Thyroid gland (tissue), 4 donors: ENCODE results near the gene PPP1R11. TPM values are rescaled to one million over a fixed set of nuclear protein-coding genes. Genes with fewer than 3 reads are reported as not detected.

ENCODE experiments used
- DNase-seq, 2 donors: peaks; one replicate each; pipeline ENCODE4 v3.0.0-alpha.2; 2019
- H3K27ac ChIP-seq, 3 donors: fragments of 200-600 bp; sonication (generic); 1 replicate in 2 of 3; 2 replicates in 1 of 3; pipeline ENCODE4 v1.5.1; 2016 to 2019; ENCODE audit warnings: mild to moderate bottlenecking in 1 of 3, moderate library complexity in 1 of 3
- H3K27me3 ChIP-seq: fragments of 200-600 bp; sonication (generic); one replicate; pipeline ENCODE4 v1.5.1; 2019
- H3K36me3 ChIP-seq, 2 donors: fragments of 200-600 bp; sonication (generic); one replicate each; pipeline ENCODE4 v1.5.1; 2016 to 2019
- H3K4me1 ChIP-seq, 2 donors: fragments of 200-600 bp; sonication (generic); one replicate each; pipeline ENCODE4 v1.5.1; 2017 to 2019
- H3K4me3 ChIP-seq, 3 donors: fragments of 200-600 bp; sonication (generic); replicated peaks in 1 of 3; 1 replicate in 2 of 3; 2 replicates in 1 of 3; pipeline ENCODE4 v1.5.1; 2016; ENCODE audit warnings: mild to moderate bottlenecking in 1 of 3
- H3K9me3 ChIP-seq: fragments of 200-600 bp; sonication (generic); one replicate; pipeline ENCODE4 v1.5.1; 2017
- POLR2A ChIP-seq, 2 donors: fragments of 450-650 bp; IDR thresholded peaks; one replicate each; pipeline ENCODE4 v1.6.1; 2017; ENCODE audit warnings: antibody characterized with exemption in 2 of 2, mild to moderate bottlenecking in 2 of 2, moderate library complexity in 1 of 2
- WGBS, 2 donors: methylation state at CpG; one replicate each; pipeline ENCODE4 v1.1.5; 2017; 5-methylcytosine and 5-hydroxymethylcytosine counted together
- intact Hi-C: fragments of 100-400 bp; cut with DNase I; formaldehyde crosslinking; loops from one replicate; pipeline ENCODE4 v1.15.1; 2023
- total RNA-seq, 4 donors: library from RNA; depleted of rRNA; stranded (reverse); fragments of >200 nt; gene quantifications; one replicate each; pipeline ENCODE4 v1.2.3, GENCODE V29; 2016
- TF ChIP-seq, protein P1 (sequence below), 6 experiments: fragments of 200-600 bp in 3 of 6; fragments of 450-650 bp in 3 of 6; sonication (generic) in 3 of 6; IDR thresholded peaks; one replicate each; pipeline ENCODE4 v1.5.1; 2016 to 2019; ENCODE audit warnings: antibody characterized with exemption in 6 of 6, mild to moderate bottlenecking in 2 of 6, inconsistent platforms in 1 of 6, moderate library complexity in 1 of 6

The PPP1R11 gene
- total RNA-seq, 4 donors from 2014 or later = 41.3 to 64.1 (median 50.7) TPM

- H3K27ac ChIP-seq = peak overlapping the region; percentile 54 to 81 (median 70)
- intact Hi-C loops = no loop called here
- TF ChIP-seq, protein P1, sequence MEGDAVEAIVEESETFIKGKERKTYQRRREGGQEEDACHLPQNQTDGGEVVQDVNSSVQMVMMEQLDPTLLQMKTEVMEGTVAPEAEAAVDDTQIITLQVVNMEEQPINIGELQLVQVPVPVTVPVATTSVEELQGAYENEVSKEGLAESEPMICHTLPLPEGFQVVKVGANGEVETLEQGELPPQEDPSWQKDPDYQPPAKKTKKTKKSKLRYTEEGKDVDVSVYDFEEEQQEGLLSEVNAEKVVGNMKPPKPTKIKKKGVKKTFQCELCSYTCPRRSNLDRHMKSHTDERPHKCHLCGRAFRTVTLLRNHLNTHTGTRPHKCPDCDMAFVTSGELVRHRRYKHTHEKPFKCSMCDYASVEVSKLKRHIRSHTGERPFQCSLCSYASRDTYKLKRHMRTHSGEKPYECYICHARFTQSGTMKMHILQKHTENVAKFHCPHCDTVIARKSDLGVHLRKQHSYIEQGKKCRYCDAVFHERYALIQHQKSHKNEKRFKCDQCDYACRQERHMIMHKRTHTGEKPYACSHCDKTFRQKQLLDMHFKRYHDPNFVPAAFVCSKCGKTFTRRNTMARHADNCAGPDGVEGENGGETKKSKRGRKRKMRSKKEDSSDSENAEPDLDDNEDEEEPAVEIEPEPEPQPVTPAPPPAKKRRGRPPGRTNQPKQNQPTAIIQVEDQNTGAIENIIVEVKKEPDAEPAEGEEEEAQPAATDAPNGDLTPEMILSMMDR (IDR thresholded peaks at IDR 0.05) = no peak
- H3K9me3 ChIP-seq = no peaks in the 10 kb centered on the region
- peaks cover 22 to 26% of the 10 kb centered on the region in 2 donors for H3K4me1 ChIP-seq
- no peak for DNase-seq
- 9 to 10% methylated on average over 4 of the region's 4 CpGs for WGBS, 2 donors
- peaks cover 9% of the 10 kb centered on the region for H3K27me3 ChIP-seq
- peaks cover 8 to 9% of the 10 kb centered on the region in 2 donors for H3K36me3 ChIP-seq
- peak overlapping the region in 2 of 3 donors; percentile 2 to 70 for H3K4me3 ChIP-seq
These were observed 916 bp upstream of the PPP1R11 start for GRCh38 chr6:30066082-30066481.

DNA sequence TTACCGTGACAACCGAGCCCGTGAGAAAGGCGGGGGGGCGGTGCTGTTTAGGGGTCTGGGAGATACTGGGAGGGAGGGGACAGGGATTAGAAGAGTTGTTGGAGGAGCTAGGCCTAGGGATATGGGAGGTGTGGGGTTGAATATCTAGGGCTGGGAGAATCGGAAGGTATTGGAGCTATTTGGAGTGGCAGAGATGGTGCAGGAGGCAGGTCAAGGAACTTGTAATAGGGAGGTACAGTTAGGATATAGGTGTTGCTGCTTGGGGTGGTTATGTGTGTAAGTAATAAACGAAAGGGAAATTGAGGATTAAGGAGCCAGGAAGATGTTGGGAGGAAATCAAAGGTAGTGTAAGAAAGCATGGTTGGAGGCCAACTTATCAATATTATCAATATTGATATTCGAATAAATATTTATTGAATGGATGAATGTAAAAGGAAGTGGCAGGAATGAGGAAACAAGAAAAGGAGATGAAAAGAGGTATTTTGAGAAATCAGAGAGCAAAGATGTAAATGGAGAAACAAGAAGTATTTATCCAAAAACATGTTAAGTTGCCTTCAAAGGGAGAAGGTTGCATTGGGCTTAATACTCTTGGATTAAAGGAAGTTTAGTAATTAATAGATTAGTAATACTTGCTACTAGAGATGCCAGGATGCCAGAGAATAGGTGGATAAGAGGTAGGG lies 602 bp downstream of the PPP1R11 start:
- 11 to 14% methylated on average over 8 of the region's 8 CpGs for WGBS, 2 donors
- Histone ChIP-seq H3K9me3 (no peaks in the 10 kb centered on the region), H3K4me1 (peaks cover 16 to 23% of the 10 kb centered on the region in 2 donors), H3K27ac (peak overlapping the region in 2 of 3 donors; percentile 77 to 81), H3K27me3 (peaks cover 11% of the 10 kb centered on the region), H3K36me3 (peaks cover 8 to 9% of the 10 kb centered on the region in 2 donors), H3K4me3 (peak overlapping the region; percentile 46 to 70 (median 50))
- no peak for DNase-seq
- intact Hi-C loops = no loop called here
- TF ChIP-seq, protein P1 (IDR thresholded peaks at IDR 0.05) = no peak
- no peak for TF ChIP-seq POLR2A (IDR thresholded peaks at IDR 0.05)

GRCh38 chr6:30071081-30071818 lies 4.3 kb downstream of the PPP1R11 start:
- DNase-seq = peak in 1 of 2 donors; percentile 7
- H3K9me3 ChIP-seq = no peaks in the 10 kb centered on the region
- peaks cover 8 to 9% of the 10 kb centered on the region in 2 donors for H3K36me3 ChIP-seq
- intact Hi-C loops = no loop called here
- WGBS, 2 donors = 28% methylated on average over 23 to 34 of the region's 68 CpGs
- peaks cover 23 to 35% of the 10 kb centered on the region in 2 donors for H3K4me1 ChIP-seq
- no peak overlapping the region for H3K27ac ChIP-seq
- TF ChIP-seq, protein P1 (IDR thresholded peaks at IDR 0.05) = no peak
- no peak for TF ChIP-seq POLR2A (IDR thresholded peaks at IDR 0.05)
- no peak overlapping the region for H3K4me3 ChIP-seq
- H3K27me3 ChIP-seq = peaks cover 33% of the 10 kb centered on the region

GRCh38 chr6:30071858-30072257 lies 4.9 kb downstream of the PPP1R11 start:
- 37% methylated on average over 3 of the region's 3 CpGs for WGBS, 2 donors
- intact Hi-C loops = no loop called here
- Histone ChIP-seq H3K4me3 (no peak overlapping the region), H3K9me3 (no peaks in the 10 kb centered on the region), H3K4me1 (peaks cover 20 to 33% of the 10 kb centered on the region in 2 donors), H3K27ac (no peak overlapping the region), H3K36me3 (peaks cover 8 to 9% of the 10 kb centered on the region in 2 donors), H3K27me3 (peaks cover 33% of the 10 kb centered on the region)
- no peak for DNase-seq
- TF ChIP-seq, protein P1 (IDR thresholded peaks at IDR 0.05) = no peak
